ENCODE measurements around the gene C4BPA. TPM values are rescaled to one million over a fixed set of nuclear protein-coding genes. Genes with fewer than 3 reads are reported as not detected.

Gene C4BPA
- polyA plus RNA-seq, 4 donors: 0.07 to 2.4 (median 0.22) TPM; not detected in 1

- DNase-seq (no peak), FAIRE-seq (no peak)
- Histone ChIP-seq H3K36me3 (ENCODE audit: control insufficient read depth in 3 of 3, insufficient read depth in 2 of 3, low read depth in 1 of 3, low read length in 3 of 3) (no peaks in the 10 kb centered on the region), H3K4me3 (ENCODE audit: low read depth in 1 of 3, low read length in 3 of 3) (no peak overlapping the region), H3K4me1 (ENCODE audit: control insufficient read depth in 3 of 3, insufficient read depth in 2 of 3, low read depth in 1 of 3, low read length in 2 of 3) (no peaks in the 10 kb centered on the region), H3K27ac (ENCODE audit: low read depth in 1 of 3, low read length in 2 of 3) (no peak overlapping the region), H3K27me3 (ENCODE audit: control insufficient read depth in 3 of 3, insufficient read depth in 3 of 3, low read length in 3 of 3) (no peaks in the 10 kb centered on the region), H3K9me3 (ENCODE audit: control insufficient read depth in 2 of 2, insufficient read depth in 1 of 2, low read depth in 1 of 2, low read length in 1 of 2) (peaks cover 0 to 5% of the 10 kb centered on the region in 2 donors)
Observed at GRCh38 chr1:207191061-207191460, 87.0 kb downstream of the C4BPA start.

- FAIRE-seq (no peak), DNase-seq (no peak)
- WGBS, 3 donors: 86 to 91% (median 89%) methylated on average over 3 of the region's 3 CpGs
Observed at GRCh38 chr1:207191776-207192175, 87.7 kb downstream of the C4BPA start.

GRCh38 chr1:207194197-207194596 lies 90.2 kb downstream of the C4BPA start:
- WGBS, 3 donors: 83 to 93% (median 84%) methylated on average over 1 of the region's 1 CpG
- Histone ChIP-seq H3K27me3 (ENCODE audit: control insufficient read depth in 3 of 3, insufficient read depth in 3 of 3, low read length in 3 of 3) (no peaks in the 10 kb centered on the region), H3K9me3 (ENCODE audit: control insufficient read depth in 2 of 2, insufficient read depth in 1 of 2, low read depth in 1 of 2, low read length in 1 of 2) (peaks cover 0 to 2% of the 10 kb centered on the region in 2 donors), H3K4me3 (ENCODE audit: low read depth in 1 of 3, low read length in 3 of 3) (no peak overlapping the region), H3K4me1 (ENCODE audit: control insufficient read depth in 3 of 3, insufficient read depth in 2 of 3, low read depth in 1 of 3, low read length in 2 of 3) (no peaks in the 10 kb centered on the region), H3K36me3 (ENCODE audit: control insufficient read depth in 3 of 3, insufficient read depth in 2 of 3, low read depth in 1 of 3, low read length in 3 of 3) (no peaks in the 10 kb centered on the region), H3K27ac (ENCODE audit: low read depth in 1 of 3, low read length in 2 of 3) (no peak overlapping the region)
- DNase-seq (no peak), FAIRE-seq (no peak)

More at GRCh38 chr1:207191776-207192175, 87.7 kb downstream of the C4BPA start:
- H3K27me3 ChIP-seq (ENCODE audit: control insufficient read depth in 3 of 3, insufficient read depth in 3 of 3, low read length in 3 of 3): no peaks in the 10 kb centered on the region
- no peak overlapping the region for H3K4me3 ChIP-seq (ENCODE audit: low read depth in 1 of 3, low read length in 3 of 3)
- no peaks in the 10 kb centered on the region for H3K36me3 ChIP-seq (ENCODE audit: control insufficient read depth in 3 of 3, insufficient read depth in 2 of 3, low read depth in 1 of 3, low read length in 3 of 3)
- no peak overlapping the region for H3K27ac ChIP-seq (ENCODE audit: low read depth in 1 of 3, low read length in 2 of 3)
- no peaks in the 10 kb centered on the region for H3K4me1 ChIP-seq (ENCODE audit: control insufficient read depth in 3 of 3, insufficient read depth in 2 of 3, low read depth in 1 of 3, low read length in 2 of 3)
- peaks cover 0 to 6% of the 10 kb centered on the region in 2 donors for H3K9me3 ChIP-seq (ENCODE audit: control insufficient read depth in 2 of 2, insufficient read depth in 1 of 2, low read depth in 1 of 2, low read length in 1 of 2)

Other genes with a start within 250 kb of the C4BPA start
- gene IL20, start 238.6 kb upstream of the C4BPA start, polyA plus RNA-seq: not detected
- gene IL24, start 206.8 kb upstream of the C4BPA start, polyA plus RNA-seq: under 1 TPM in 2 of 4 donors, not detected in 2; 0.24 to 0.34 TPM
- 1 to 10 TPM; 1.1 to 6.9 (median 2.6) TPM for gene FCMR, start 182.3 kb upstream of the C4BPA start, polyA plus RNA-seq
- 1,000 to 10,000 TPM in 1 of 4 donors, 100 to 1,000 TPM in 2, 1 to 10 TPM in 1; 2.7 to 3,013 (median 498) TPM for gene PIGR, start 157.8 kb upstream of the C4BPA start, polyA plus RNA-seq
- gene FCAMR, start 133.8 kb upstream of the C4BPA start, polyA plus RNA-seq: 1 to 10 TPM in 2 of 4 donors, under 1 TPM in 2; 0.54 to 4.5 (median 0.91) TPM
- 10 to 100 TPM in 3 of 4 donors, 1 to 10 TPM in 1; 9.8 to 32.1 (median 24.3) TPM for gene C1orf116, start 71.5 kb upstream of the C4BPA start, polyA plus RNA-seq
- 1 to 10 TPM; 1.9 to 8.4 (median 2.7) TPM for gene YOD1, start 53.0 kb upstream of the C4BPA start, polyA plus RNA-seq
- 10 to 100 TPM; 20.0 to 38.5 (median 25.8) TPM for gene PFKFB2, start 51.0 kb upstream of the C4BPA start, polyA plus RNA-seq
- gene C4BPB, start 15.4 kb upstream of the C4BPA start, polyA plus RNA-seq: 10 to 100 TPM in 2 of 4 donors, 1 to 10 TPM in 2; 1.1 to 27.3 (median 12.9) TPM
- gene CD55, start 217.4 kb downstream of the C4BPA start, polyA plus RNA-seq: 10 to 100 TPM; 19.7 to 60.2 (median 38.4) TPM